ENCODE measurements around the gene ARL2BP.

Gene ARL2BP

DNA sequence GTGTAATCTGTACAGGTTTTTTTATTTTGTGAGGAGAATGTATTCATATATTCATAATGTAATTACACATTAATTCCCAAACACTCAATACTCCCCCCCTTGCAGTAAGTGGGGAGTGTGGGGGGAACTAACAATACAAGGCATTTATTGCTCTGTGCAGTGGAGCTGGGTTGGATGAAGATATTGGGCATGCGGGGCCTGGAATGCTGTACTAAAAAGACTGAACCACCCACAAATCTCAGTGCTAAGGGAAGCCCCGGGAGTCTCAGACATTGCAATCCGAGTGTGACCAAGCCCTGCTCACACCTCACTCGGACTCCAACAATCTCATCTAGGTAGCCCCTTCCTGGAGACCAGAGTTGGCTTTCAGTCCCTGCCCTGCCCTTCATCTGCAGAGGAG is 33.4 kb downstream of the ARL2BP start:
- Histone ChIP-seq H3K36me3 (replicated peaks) (no peaks in the 10 kb centered on the region), H3K27me3 (replicated peaks) (peaks cover 4% of the 10 kb centered on the region), H3K27ac (no peak overlapping the region), H3K4me3 (ENCODE audit: low read depth, low read length) (no peak overlapping the region)
- no peak for DNase-seq
- in situ Hi-C loops (cut with HindIII; ENCODE audit: low pct_ligation_motif_present, low sequenced_read_pairs), result no loop called here
- TF ChIP-seq, protein P1, sequence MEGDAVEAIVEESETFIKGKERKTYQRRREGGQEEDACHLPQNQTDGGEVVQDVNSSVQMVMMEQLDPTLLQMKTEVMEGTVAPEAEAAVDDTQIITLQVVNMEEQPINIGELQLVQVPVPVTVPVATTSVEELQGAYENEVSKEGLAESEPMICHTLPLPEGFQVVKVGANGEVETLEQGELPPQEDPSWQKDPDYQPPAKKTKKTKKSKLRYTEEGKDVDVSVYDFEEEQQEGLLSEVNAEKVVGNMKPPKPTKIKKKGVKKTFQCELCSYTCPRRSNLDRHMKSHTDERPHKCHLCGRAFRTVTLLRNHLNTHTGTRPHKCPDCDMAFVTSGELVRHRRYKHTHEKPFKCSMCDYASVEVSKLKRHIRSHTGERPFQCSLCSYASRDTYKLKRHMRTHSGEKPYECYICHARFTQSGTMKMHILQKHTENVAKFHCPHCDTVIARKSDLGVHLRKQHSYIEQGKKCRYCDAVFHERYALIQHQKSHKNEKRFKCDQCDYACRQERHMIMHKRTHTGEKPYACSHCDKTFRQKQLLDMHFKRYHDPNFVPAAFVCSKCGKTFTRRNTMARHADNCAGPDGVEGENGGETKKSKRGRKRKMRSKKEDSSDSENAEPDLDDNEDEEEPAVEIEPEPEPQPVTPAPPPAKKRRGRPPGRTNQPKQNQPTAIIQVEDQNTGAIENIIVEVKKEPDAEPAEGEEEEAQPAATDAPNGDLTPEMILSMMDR (IDR thresholded peaks at IDR 0.05; ENCODE audit: low read depth, low read length, missing control alignments), result no peak

- Histone ChIP-seq H3K36me3 (replicated peaks) (no peaks in the 10 kb centered on the region), H3K4me3 (ENCODE audit: low read depth, low read length) (no peak overlapping the region), H3K27me3 (replicated peaks) (peaks cover 15% of the 10 kb centered on the region), H3K27ac (no peak overlapping the region)
- no peak for DNase-seq
- TF ChIP-seq, protein P1 (IDR thresholded peaks at IDR 0.05; ENCODE audit: low read depth, low read length, missing control alignments), result no peak
- in situ Hi-C loops (cut with HindIII; ENCODE audit: low pct_ligation_motif_present, low sequenced_read_pairs), result no loop called here
Measured at GRCh38 chr16:57279780-57280638, 35.0 kb downstream of the ARL2BP start.

DNA sequence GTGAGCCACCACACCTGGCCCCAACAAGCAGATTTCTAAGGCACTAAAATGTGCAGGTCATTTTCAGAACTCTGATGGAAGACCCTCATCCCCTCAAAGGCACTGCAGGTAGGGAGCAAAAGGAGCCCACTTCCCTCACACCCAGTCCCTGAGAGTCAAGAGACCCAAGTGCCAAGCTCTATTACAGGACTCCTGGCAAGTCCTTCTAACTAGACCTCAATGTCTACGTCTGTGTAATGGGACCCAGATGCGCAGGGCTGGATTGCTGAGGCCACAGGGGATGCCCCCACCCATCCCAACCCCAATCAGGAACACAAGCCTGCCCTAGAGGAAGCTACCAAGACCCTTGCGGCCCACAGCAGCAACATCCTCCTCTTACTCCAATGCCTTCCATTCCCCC is 36.7 kb downstream of the ARL2BP start:
- TF ChIP-seq, protein P1 (IDR thresholded peaks at IDR 0.05; ENCODE audit: low read depth, low read length, missing control alignments), result no peak
- in situ Hi-C loops (cut with HindIII; ENCODE audit: low pct_ligation_motif_present, low sequenced_read_pairs), result no loop called here
- H3K4me3 ChIP-seq (ENCODE audit: low read depth, low read length), result no peak overlapping the region
- no peaks in the 10 kb centered on the region for H3K36me3 ChIP-seq (replicated peaks)
- DNase-seq, result no peak
- H3K27ac ChIP-seq, result no peak overlapping the region
- H3K27me3 ChIP-seq (replicated peaks), result peaks cover 15% of the 10 kb centered on the region

- in situ Hi-C loops (cut with HindIII; ENCODE audit: low pct_ligation_motif_present, low sequenced_read_pairs), result no loop called here
- peaks cover 15% of the 10 kb centered on the region for H3K27me3 ChIP-seq (replicated peaks)
- TF ChIP-seq, protein P1 (IDR thresholded peaks at IDR 0.05; ENCODE audit: low read depth, low read length, missing control alignments), result no peak
- no peak for DNase-seq
- H3K27ac ChIP-seq, result no peak overlapping the region
- H3K36me3 ChIP-seq (replicated peaks), result no peaks in the 10 kb centered on the region
- H3K4me3 ChIP-seq (ENCODE audit: low read depth, low read length), result no peak overlapping the region
Measured at GRCh38 chr16:57282510-57283213, 37.6 kb downstream of the ARL2BP start.

GRCh38 chr16:57283214-57283958 is 38.3 kb downstream of the ARL2BP start:
- peaks cover 15% of the 10 kb centered on the region for H3K27me3 ChIP-seq (replicated peaks)
- H3K27ac ChIP-seq, result no peak overlapping the region
- H3K4me3 ChIP-seq (ENCODE audit: low read depth, low read length), result no peak overlapping the region
- in situ Hi-C loops (cut with HindIII; ENCODE audit: low pct_ligation_motif_present, low sequenced_read_pairs), result no loop called here
- no peak for DNase-seq
- H3K36me3 ChIP-seq (replicated peaks), result no peaks in the 10 kb centered on the region
- TF ChIP-seq, protein P1 (IDR thresholded peaks at IDR 0.05; ENCODE audit: low read depth, low read length, missing control alignments), result no peak

Measured in brain microvascular endothelial cell (primary cell).